HEK293T (cell line): ENCODE measurements around the gene ADGRE3.
A peak's percentile ranks its signal among the peaks of the same experiment; 100 is the strongest.
"Not testable (repeated sequence)": the region's sequence is repeated elsewhere in the genome, so short reads cannot be mapped to it uniquely, and the experiment has no call there.

Experiments
- CTCF ChIA-PET: fragments of 350-600 bp; formaldehyde crosslinking; extraction: SDS; loops from one replicate; lab custom pipeline; 2021; ENCODE audit warnings: antibody characterized with exemption, inconsistent platforms; lab: Yijun Ruan, JAX
- POLR2A ChIA-PET: fragments of 350-600 bp; formaldehyde crosslinking; extraction: SDS; loops from one replicate; lab custom pipeline; 2020; ENCODE audit warnings: antibody characterized with exemption, inconsistent platforms; lab: Yijun Ruan, JAX
- DNase-seq: peaks from one replicate; pipeline ENCODE4 v3.0.0; 2012; ENCODE audit warnings: mixed read lengths; ENCODE audit errors: extremely low spot score
- ARNT ChIP-seq: fragments of 450-650 bp; IDR thresholded peaks from 2 replicates; pipeline ENCODE4 v1.6.1; 2017; ENCODE audit warnings: mild to moderate bottlenecking
- BHLHE40 ChIP-seq: fragments of 450-650 bp; IDR thresholded peaks from 2 replicates; pipeline ENCODE4 v1.6.1; 2016; ENCODE audit warnings: mild to moderate bottlenecking, moderate library complexity, borderline replicate concordance
- CTBP1 ChIP-seq: fragments of 450-650 bp; IDR thresholded peaks from 2 replicates; pipeline ENCODE4 v1.6.1; 2016; ENCODE audit warnings: borderline replicate concordance
- ELF4 ChIP-seq: fragments of 450-650 bp; IDR thresholded peaks from 2 replicates; pipeline ENCODE4 v1.6.1; 2017; ENCODE audit warnings: antibody characterized with exemption
- FOXA1 ChIP-seq: fragments of 450-650 bp; IDR thresholded peaks from 2 replicates; pipeline ENCODE4 v1.6.1; 2016; ENCODE audit warnings: mild to moderate bottlenecking
- FOXK2 ChIP-seq: fragments of 450-650 bp; IDR thresholded peaks from 2 replicates; pipeline ENCODE4 v1.6.1; 2016; ENCODE audit warnings: mild to moderate bottlenecking
- FOXM1 ChIP-seq: fragments of 450-650 bp; IDR thresholded peaks from 2 replicates; pipeline ENCODE4 v1.6.1; 2017; ENCODE audit warnings: mild to moderate bottlenecking, borderline replicate concordance
- HDGF ChIP-seq: fragments of 450-650 bp; IDR thresholded peaks from 2 replicates; pipeline ENCODE4 v1.6.1; 2017; ENCODE audit warnings: antibody characterized with exemption, borderline replicate concordance
- L3MBTL2 ChIP-seq: fragments of 450-650 bp; conservative IDR thresholded peaks from 2 replicates; pipeline ENCODE4 v1.6.1; 2016; ENCODE audit warnings: mild to moderate bottlenecking
- LEF1 ChIP-seq: fragments of 450-650 bp; IDR thresholded peaks from 2 replicates; pipeline ENCODE4 v1.6.1; 2017; ENCODE audit warnings: mild to moderate bottlenecking, borderline replicate concordance
- NFRKB ChIP-seq: fragments of 450-650 bp; IDR thresholded peaks from 2 replicates; pipeline ENCODE4 v1.6.1; 2016; ENCODE audit warnings: mild to moderate bottlenecking, moderate library complexity
- PKNOX1 ChIP-seq: fragments of 450-650 bp; IDR thresholded peaks from 2 replicates; pipeline ENCODE4 v1.6.1; 2016
- SP1 ChIP-seq: fragments of 450-650 bp; IDR thresholded peaks from 2 replicates; pipeline ENCODE4 v1.6.1; 2017
- SUZ12 ChIP-seq: fragments of 450-650 bp; IDR thresholded peaks from 2 replicates; pipeline ENCODE4 v1.6.1; 2016; ENCODE audit warnings: mild to moderate bottlenecking
- TARDBP ChIP-seq: fragments of 450-650 bp; IDR thresholded peaks from 2 replicates; pipeline ENCODE4 v1.6.1; 2016
- ZNF384 ChIP-seq: fragments of 450-650 bp; IDR thresholded peaks from 2 replicates; pipeline ENCODE4 v1.6.1; 2016

ADGRE3 gene

GRCh38 chr19:14639536-14640277, 34.9 kb downstream of the ADGRE3 start:
- TF ChIP-seq SUZ12 (no peak), ELF4 (no peak), TARDBP (no peak), BHLHE40 (no peak), FOXM1 (no peak), FOXA1 (no peak), FOXK2 (no peak), LEF1 (no peak), L3MBTL2 (no peak), PKNOX1 (no peak), ARNT (no peak), NFRKB (no peak), SP1 (no peak), HDGF (no peak), ZNF384 (no peak), CTBP1 (no peak)
- CTCF ChIA-PET, result no interaction called here
- POLR2A ChIA-PET, result no interaction called here
- DNase-seq, result no peak

- TF ChIP-seq SP1 (no peak), NFRKB (no peak), SUZ12 (no peak), CTBP1 (peak; percentile 11; the same call in 1 of the 2 replicates), ELF4 (no peak)
- CTCF ChIA-PET, result no interaction called here
- peak; percentile 56 for DNase-seq
- POLR2A ChIA-PET, result no interaction called here
Observed at GRCh38 chr19:14632286-14632685, 42.4 kb downstream of the ADGRE3 start.

GRCh38 chr19:14629557-14629956, 45.1 kb downstream of the ADGRE3 start:
- ChIA-PET POLR2A (no interaction called here), CTCF (no interaction called here)
- TF ChIP-seq FOXA1 (no peak), ZNF384 (no peak), SP1 (no peak), BHLHE40 (no peak), ARNT (no peak), TARDBP (no peak), ELF4 (no peak), FOXM1 (no peak), NFRKB (no peak), CTBP1 (no peak), PKNOX1 (no peak), SUZ12 (no peak), HDGF (no peak), L3MBTL2 (no peak), FOXK2 (no peak), LEF1 (no peak)
- no peak for DNase-seq

- CTCF ChIA-PET, DNase-seq: not testable (repeated sequence)
- POLR2A ChIA-PET, result interaction anchor here (0.6 kb wide), 1 partner anchor 557 kb away, joined by 3 read pairs; no protein-coding TSS in a partner anchor
Observed at GRCh38 chr19:14624491-14624890, 50.2 kb downstream of the ADGRE3 start.

GRCh38 chr19:14619404-14619803, 55.2 kb downstream of the ADGRE3 start:
- DNase-seq, result no peak
- CTCF ChIA-PET, result no interaction called here
- POLR2A ChIA-PET, result no interaction called here

GRCh38 chr19:14616407-14616806, 58.2 kb downstream of the ADGRE3 start:
- TF ChIP-seq NFRKB (no peak), FOXA1 (no peak), HDGF (no peak), SUZ12 (no peak), BHLHE40 (no peak), ELF4 (no peak), TARDBP (no peak), SP1 (no peak), FOXK2 (no peak), LEF1 (no peak), PKNOX1 (no peak), CTBP1 (no peak), FOXM1 (no peak), ZNF384 (no peak), L3MBTL2 (no peak), ARNT (no peak)
- ChIA-PET CTCF (no interaction called here), POLR2A (no interaction called here)
- no peak for DNase-seq

More at GRCh38 chr19:14619404-14619803, 55.2 kb downstream of the ADGRE3 start:
- TF ChIP-seq BHLHE40, result no peak
- TF ChIP-seq TARDBP, result no peak
- no peak for TF ChIP-seq ARNT
- no peak for TF ChIP-seq FOXA1
- no peak for TF ChIP-seq HDGF
- TF ChIP-seq ELF4, result no peak
- no peak for TF ChIP-seq NFRKB
- no peak for TF ChIP-seq L3MBTL2
- TF ChIP-seq ZNF384, result no peak
- TF ChIP-seq SP1, result no peak
- no peak for TF ChIP-seq SUZ12
- no peak for TF ChIP-seq PKNOX1
- TF ChIP-seq CTBP1, result no peak
- no peak for TF ChIP-seq FOXK2
